Globus pallidus (tissue), 1 donor: ENCODE results near the gene STAT5B.

Source experiments
- DNase-seq: peaks from one replicate; pipeline ENCODE4 v3.0.0-alpha.2; 2015; ENCODE audit warnings: low spot score

Gene STAT5B

DNA sequence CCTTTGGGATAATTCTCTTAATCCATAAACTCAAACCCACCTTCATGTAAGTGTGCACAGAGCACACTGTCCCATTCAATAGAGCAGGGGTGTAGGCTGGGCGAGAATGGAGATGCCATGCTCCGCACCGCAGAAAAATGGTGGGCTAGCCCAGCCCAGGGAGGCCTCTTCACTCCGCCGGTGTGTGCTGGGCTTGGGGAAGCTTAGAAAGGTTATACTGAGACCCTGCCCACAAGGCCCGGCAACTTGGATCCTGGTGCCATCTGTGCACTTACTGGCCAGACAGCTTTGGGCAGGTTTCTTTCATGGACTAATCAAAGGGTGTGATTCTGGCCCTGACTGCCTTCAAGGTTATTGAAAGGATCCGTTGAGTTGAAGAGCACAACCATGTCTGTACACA, 8.4 kb upstream of the STAT5B start:
- no peak for DNase-seq

DNA sequence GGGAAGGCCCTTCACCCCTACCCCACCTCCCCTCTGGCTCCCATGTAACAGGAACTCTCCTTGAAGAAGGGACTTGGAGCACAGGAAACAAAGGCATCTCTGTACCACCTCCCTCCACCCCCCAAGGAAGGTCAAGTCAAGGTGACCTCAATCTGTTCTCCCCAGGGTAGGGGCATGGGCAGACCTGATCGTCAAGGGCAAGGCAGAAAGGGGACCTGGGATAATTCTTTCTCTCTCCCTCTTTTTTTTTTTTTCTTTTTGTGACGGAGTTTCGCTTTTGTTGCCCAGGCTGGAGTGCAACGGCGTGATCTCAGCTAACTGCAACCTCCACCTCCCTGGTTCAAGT, 7.8 kb upstream of the STAT5B start:
- DNase-seq, result no peak

DNA sequence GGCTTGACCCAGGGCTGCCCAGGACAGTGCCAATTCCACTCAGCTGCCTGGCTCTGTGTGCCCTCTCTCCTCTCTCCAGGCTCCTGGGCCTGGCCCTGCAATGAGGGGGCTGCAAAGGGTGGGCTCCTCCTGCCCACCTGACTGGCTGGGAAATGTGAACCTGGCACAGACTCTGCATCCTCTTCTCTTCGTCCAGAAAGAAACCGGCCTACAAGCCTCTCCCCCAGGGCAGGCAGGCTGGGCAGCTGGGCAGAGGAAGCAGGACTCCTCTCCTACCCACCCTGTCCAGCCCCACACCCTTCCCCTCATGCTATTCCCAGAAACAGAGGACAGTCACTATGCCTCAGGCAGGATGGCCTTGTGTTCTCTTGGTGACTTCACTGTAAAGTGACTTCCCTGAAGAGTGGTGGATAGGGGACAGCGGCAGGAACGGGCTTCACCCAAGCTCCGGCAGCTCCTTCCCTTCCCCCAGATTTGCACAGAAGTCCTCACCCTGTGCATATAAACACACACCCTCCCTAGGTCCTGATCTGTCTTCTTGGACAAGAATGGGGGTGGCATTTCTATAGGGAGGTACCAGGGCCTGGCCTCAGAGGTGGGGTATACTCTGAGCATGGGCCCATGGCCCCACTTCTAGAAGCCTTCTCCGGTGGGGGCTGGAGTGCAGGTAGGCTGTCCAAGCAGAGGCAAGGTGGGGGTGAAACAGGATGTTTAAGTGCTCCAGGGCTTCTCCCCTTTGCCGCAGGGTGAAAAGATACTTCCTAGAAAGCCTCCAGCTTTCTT, 7.2 kb upstream of the STAT5B start:
- DNase-seq, result no peak

DNA sequence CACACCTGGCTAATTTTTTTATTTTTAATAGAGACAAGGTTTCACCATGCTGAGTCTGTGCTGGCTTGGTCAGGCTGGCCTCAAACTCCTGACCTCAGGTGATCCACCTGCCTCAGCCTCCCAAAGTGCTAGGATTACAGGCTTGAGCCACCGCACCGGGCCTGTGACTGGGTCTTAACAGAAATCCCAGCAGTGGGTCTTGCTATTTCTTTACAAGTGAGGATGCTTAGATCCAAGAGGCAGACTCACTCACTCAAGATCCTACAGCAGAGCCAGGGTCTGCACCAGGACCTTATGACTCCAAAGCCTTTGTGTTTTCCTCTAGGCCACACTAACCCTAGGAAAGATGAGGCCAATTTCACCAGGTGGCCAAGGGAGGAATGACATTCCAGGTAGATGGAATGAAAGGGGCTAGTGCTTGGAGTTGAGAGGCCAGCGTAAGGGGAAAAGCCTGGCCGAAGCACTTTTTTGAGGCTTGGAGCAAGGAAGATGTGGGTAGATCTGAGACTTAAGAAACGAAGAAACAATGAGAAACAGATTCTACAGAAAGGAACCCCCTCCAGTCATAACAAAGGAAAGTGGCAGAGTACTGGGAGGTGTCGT, 6.4 kb upstream of the STAT5B start:
- no peak for DNase-seq

DNA sequence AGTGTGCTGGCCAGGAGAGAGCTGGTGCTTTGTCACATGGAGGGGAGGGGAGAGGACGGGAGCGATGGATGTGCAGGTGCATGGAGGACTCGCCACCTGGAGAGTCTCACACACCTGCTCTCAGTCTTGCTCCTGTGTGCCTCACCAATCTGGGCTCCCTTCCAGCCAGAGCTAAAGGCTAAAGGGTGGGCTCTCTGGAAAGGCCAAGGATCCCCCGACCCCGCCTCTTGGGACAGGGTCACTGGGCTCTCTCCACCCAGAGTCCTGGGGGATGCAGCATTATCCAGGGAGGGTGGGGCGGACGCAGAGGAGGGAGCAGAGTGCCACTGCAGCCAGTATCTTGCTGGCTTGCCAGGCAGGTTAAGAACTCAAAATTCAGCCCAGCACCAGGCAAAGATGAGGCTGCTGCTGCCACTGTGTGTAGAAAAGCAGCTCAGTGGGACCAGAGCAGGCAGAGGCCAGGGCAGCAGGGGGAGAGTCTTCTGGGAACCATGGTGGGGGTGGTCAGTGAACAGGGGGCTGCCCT, 5.4 kb upstream of the STAT5B start:
- DNase-seq, result no peak

DNA sequence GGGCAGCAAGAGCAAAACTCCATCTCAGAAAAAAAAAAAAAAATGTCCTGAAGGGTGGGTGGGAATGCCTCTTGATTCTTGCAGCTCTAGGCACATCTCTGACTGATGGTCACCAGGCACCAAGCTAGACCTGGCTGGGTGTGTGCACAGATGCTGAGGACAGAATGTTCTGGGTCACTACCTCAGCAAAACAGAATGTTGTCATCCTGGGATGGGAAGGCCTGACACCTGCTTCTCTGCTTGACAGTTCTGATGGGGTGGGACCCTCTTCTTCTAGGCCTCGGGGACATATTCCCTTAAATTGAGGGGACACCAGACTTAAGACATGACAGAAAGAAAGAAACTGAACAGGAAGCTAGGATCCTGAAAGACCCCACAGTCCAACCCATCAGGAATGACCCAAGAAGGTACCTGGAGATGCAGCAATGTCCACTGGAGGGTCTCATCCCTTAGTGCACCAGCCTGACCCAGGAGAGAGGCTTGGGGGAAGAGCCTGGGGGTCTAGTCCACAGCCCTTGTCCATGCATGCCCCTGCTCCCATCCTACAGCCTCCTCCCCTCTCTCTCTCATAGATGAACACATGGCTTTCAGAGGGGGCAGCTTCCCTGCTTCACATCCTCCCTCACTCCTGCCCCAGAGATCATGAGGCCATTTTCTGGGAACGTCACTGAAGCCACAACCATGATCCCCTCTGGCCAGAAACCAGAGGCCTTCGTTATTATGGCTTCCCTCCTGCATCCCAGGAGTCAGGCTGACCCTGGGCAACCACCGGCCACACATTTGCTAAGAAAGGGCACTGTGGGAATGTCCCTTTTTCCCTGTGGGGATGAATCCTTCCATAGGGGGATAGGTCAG, 3.8 kb upstream of the STAT5B start:
- no peak for DNase-seq

DNA sequence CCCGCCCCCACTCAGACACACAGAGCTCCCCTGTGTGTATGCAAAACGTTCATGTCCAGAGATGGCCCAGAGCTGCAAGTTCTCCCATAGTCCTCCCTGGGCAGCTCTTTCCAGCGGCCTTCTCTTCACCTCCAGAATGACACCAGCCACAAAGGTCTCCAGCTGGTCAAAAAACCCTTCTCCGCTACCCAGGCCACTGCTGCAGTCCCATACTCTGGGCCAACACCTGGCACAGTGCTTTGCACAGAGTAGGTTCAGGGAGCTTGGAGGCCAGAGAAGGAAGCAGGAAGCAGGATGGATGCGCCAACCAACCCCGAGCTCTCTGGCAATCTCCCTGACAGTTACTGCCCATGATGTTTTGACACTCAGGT, 1.1 kb upstream of the STAT5B start:
- DNase-seq, result no peak

DNA sequence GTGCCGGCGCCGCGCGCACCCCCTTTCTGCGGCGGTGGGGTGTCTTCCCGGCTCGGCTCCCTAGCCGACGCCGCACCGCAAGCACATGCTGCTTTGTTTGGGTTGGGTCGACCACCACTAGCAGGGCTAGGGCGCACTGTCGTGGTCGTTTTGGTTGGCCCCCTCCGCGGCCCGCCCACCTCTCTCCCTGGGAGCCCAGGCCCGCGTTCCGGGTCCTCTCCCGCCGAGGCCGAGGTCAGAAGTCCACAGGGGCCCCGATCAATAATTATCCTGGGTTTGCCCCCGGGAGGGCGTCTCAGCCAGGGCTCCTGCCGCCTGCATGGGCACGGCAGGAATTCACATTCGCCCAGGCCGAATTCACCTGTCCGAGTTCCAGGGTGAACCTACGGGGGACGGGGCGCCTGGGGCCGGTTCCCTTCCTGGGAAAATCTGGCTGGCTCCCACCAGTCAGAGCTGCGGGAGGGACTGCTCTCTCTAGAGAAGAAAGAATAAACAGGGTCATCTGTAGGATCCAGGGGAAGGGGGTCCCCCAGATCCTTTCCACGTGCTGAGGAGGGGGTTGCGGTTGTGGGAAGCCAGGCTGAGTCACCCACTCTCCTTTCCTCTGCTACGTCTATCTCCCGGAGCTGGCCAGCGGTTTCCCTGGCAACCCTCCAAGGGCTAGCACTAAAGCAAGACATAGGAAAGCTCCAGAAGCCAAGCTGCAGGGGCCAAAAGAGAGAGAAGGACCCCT, 584 bp upstream of the STAT5B start:
- DNase-seq, result peak; percentile 42

DNA sequence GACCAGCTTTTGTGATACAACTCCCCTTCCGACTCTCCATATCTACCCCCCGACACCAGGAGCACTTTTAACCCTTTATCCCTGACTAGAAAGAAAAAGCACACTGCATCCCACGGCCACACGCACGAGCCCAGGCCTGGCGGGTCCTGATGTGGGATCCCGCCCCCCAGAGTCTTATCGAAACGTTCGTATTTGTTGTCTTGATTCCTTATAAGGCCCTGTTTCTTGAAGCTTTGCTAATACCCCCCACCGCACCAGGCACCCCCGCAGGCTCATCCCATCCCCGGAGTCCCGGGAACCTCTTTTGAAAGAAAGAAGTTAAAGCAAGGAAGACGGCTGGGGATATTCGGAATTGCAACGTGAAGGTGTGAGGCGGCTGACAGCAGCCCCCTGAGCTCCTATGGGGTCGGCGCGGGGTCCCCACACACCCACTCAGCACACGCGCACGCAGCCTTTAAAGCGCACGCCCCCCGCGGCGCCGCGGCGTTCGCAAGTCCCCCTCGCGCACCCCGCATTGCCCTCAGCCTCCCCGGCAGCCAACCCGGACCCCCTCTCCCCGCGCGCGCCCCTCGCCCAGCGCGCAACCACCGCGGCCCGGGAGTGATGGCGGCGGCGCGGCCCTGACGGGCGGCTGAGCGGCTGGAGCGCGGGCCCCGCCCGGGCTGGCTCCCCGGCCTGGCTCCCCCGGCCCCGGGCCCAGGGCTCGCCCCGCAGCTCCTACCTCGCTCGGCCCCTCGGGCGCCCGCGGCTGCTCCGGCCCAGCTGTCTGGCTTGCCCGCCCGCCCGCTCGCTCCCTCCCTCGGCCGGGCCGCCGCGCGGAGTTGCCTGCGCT, 448 bp downstream of the STAT5B start:
- DNase-seq, result no peak

DNA sequence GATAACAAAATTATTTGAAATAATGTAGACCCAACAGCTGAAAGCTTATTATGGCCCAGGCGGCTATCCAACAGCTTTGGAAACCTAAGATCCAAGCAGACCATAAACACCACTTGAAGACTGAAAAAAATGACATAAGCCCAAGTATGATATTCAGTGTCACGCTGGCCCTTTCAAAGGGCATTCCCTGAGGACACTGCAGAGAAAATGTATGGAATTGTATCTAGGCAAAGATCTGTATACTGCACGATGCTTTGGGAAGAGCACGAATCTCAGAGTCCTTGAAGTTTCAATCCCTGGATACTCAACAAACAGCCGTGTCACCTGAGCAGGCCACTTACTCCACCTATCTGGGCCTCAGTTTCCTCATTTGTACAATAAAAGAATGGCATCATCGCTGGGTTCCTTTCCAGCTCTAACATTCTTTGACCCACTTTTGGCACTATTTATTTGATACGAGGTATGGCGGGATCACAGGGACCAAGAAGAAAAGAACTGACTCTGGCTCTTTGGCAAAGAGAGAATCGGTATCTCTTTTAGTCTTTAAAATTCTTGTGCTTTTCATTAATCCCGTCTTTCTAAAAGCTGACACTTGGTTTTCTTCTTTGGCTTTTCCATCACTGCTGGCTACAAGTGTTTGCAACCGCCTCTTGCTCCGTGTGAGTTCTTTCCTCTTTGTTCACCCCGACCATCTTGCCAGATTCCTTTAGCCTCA, 1.2 kb downstream of the STAT5B start:
- peak; percentile 37 for DNase-seq

DNA sequence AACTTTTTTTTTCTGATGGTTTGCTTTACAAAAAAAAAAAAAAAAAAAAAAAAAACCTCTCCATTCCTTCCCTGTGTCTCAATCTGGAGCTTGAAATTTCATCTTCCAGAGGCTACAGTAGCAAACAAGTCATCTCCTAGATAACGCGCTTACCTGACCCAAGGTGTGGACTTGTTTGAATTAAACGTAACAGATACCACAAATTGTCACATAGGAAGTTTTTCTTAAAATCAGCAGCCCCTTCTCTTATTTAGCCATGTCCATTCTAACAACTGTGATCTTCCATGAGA, 2.0 kb downstream of the STAT5B start:
- DNase-seq, result no peak

DNA sequence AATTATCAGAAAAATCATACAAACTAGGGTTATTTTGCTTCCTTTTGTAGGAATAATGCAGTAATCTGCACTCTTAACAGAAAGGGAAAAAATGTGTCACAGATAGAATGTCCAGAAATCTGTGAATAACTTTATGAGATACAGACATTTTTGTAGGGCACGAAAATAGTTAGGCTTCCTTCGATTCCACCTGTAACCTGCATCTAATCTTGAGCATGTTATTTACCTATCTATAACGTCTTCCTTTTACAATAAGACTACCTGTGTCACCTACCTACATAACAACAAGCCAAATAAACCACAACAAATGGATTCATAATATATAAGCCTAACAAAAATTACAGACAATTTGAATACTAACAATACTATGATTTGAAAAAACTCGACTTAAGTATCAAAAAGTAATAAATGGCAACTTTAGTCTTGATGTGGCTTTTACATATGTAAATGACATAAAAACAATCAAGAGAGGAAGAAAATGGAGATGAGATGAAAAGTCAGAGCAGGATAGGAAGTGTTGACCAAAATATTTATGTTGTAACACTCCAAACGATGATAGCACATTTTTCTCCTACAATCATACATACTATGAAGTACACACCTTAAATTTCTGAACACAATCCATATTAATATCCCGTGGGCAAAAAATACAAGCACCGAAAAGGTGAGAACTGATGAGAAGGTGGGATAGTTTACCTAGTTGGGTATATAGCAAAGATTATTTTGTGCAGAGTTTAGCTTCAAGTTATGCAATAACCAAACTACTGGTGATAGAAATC, 2.5 kb downstream of the STAT5B start:
- DNase-seq, result no peak

DNA sequence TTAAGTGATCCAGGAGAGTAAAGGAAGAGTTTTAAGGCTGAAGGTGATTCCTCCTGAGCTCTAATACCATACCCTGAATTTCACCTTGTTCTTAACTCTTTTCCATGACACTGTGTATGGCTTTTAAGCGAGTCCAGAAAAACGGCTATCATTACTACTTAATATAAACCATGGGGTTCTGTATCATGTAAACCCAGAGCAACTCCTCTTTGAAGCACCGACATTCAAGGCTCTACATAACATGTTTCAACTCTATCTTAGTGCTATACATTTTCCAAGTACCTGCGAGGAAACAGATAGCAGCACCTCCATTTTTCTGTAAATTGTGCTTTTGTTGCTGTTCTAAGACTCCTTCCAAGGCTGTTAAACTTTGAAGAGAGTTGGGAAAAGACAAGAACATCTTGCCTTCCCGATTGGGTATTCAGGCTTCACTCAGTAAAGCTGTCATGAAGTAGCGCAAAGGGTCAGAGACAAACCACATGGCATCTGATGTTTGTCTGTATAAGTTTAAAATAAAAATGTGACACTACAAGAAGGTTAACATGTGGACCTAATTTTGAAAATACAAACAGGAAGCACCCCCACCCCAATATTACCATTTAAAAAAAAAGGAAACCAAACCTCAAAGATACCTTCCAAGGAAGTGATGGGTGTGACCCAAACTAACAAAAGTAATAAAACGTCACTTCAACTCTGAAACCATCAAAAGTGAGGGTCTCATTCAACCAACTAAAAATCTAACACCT, 3.9 kb downstream of the STAT5B start:
- DNase-seq, result no peak

DNA sequence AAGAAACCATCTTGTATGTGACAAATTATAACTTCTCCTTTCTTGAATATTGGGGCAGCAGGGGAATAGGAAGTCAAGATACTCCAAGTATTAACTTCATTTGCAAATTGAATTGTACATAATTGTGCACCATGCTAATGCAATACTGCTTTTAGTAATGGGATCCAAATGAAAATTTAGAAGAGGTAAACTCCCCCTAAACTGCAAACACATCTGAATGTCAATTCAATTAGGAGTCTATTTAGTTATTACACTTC, 4.5 kb downstream of the STAT5B start:
- DNase-seq, result no peak

DNA sequence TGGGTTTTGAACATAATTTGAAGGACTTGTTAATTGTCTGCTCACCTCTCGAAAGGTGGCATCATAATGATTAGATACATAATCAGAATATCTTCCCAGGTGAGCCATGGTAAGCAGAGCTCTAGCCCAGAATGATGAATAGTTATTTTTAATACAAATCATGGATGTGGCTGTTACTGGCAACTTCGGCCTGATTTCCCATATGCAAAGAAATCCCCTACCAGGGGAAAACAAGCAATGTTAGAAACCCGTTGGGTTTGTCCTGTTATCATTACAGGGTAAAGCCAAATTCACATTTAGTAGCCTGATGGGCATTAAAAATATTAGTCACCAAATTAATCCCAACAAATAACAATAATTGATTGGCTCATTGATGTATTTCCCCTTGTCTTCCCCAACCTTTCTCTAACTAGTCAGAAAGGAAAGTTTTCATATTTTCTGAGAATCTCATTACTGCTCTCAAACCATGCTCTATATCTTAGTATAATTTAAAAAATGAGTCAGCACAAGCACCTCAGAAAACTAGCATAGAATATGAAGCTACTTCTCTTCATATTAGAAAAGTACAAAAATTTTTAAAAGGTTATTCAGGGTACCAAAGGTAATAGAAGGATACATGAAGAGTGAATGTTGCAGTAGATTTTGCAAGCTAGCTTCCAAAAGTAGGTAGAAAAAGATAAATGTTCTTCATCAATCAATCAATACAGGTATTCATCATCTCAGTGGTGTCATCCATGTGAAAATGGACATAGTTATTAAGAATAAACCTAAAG, 5.0 kb downstream of the STAT5B start:
- DNase-seq, result no peak

DNA sequence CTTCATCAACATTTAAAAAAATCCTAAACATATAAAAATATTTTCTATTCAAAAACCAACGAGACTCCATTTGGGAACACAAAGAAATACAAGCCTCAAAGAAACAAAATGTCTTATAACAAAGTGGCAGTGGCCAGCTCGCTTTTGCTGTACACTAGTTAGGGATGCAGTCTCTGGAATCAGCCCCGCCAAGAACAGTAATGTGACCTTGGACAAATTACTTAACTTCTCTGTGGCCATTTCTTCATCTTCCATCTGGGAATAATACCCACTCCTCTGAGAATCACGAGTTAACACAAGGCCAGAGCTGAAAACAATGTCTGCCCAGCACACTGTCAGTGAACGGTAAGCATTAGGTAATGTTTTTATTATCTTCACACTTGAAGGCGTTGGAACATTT, 5.6 kb downstream of the STAT5B start:
- no peak for DNase-seq

DNA sequence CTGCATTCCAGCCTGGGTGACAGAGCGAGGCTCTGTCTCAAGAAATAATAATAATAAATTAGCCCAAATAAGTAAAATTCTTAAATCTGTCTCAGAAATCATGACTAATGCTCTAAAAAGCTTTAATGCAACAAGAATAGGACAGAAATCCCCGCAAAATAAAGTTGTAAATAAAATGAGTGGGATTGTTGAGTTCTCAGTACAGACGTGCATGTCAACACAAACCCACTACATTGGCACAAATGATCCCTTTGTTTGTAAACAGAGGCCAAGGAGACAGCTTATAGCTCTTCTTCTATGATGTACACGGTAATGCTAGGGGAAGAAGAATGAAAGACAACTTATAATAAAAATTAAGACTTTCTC, 6.0 kb downstream of the STAT5B start:
- no peak for DNase-seq

DNA sequence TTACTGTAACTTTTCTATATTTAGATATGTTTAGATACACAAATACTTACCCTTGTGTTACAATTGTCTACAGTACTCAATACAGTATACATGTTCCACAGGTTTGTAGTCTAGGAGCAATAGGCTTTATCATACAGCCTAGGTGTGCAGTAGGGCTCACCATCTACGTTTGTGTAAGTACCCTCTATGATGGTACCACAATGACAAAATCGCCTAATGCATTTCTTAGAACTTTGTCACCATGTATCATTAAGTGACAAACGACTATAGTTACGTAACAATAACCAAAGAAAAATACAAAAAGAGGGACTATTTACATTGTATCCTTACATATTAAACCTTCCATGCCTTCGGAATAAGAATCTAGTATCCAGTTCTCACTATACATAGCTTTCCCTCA, 8.0 kb downstream of the STAT5B start:
- no peak for DNase-seq
